ENCODE results near the gene KNTC1.

DNA sequence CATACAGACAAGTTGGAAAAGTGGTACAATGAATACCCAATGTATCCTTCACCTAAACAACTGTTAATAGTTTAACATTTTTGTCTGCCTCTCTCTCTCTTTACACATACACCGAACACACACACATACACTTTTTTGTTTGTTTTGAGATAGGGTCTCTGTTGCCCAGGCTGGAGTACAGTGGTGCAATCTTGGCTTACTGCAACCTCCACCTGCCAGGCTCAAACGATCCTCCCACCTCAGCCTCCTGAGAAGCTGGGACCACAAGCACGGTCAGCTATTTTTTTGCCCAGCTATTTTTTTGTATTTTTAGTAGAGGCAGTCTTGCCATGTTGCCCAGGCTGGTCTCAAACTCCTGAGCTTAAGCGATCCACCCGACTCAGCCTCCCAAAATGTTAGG lies 43.1 kb upstream of the KNTC1 start:
- TF ChIP-seq, protein P1, sequence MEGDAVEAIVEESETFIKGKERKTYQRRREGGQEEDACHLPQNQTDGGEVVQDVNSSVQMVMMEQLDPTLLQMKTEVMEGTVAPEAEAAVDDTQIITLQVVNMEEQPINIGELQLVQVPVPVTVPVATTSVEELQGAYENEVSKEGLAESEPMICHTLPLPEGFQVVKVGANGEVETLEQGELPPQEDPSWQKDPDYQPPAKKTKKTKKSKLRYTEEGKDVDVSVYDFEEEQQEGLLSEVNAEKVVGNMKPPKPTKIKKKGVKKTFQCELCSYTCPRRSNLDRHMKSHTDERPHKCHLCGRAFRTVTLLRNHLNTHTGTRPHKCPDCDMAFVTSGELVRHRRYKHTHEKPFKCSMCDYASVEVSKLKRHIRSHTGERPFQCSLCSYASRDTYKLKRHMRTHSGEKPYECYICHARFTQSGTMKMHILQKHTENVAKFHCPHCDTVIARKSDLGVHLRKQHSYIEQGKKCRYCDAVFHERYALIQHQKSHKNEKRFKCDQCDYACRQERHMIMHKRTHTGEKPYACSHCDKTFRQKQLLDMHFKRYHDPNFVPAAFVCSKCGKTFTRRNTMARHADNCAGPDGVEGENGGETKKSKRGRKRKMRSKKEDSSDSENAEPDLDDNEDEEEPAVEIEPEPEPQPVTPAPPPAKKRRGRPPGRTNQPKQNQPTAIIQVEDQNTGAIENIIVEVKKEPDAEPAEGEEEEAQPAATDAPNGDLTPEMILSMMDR (IDR thresholded peaks at IDR 0.05) = no peak
- TF ChIP-seq POLR2A (IDR thresholded peaks at IDR 0.05) = no peak
- no peak for TF ChIP-seq POLR2AphosphoS5 (IDR thresholded peaks at IDR 0.05)

Measured in transverse colon (tissue), 4 donors.